Loucy (cell line): ENCODE measurements around the gene TRIM43.
"Not testable (repeated sequence)": the region's sequence is repeated elsewhere in the genome, so short reads cannot be mapped to it uniquely, and the experiment has no call there.

Experiments used
- H2AFZ ChIP-seq: fragments of 200-600 bp; sonication (generic); 2 replicates; pipeline ENCODE4 v1.6.0; 2016; ENCODE audit warnings: antibody characterized with exemption, mild to moderate bottlenecking, low read length, moderate library complexity
- H3F3A ChIP-seq: fragments of 200-600 bp; 2 replicates; pipeline ENCODE4 v1.6.0; 2016; ENCODE audit warnings: antibody characterized with exemption, low read depth, mild to moderate bottlenecking
- H3K27me3 ChIP-seq: fragments of 200-600 bp; sonication (generic); 2 replicates; pipeline ENCODE4 v1.6.1; 2014; ENCODE audit warnings: low read length, mild to moderate bottlenecking; ENCODE audit not compliant: insufficient read depth, poor library complexity, severe bottlenecking
- H3K36me3 ChIP-seq: fragments of 200-600 bp; sonication (generic); 2 replicates; pipeline ENCODE4 v1.6.1; 2016; ENCODE audit warnings: low read length; ENCODE audit not compliant: insufficient read depth
- H3K4me1 ChIP-seq: fragments of 200-600 bp; sonication (generic); 2 replicates; pipeline ENCODE4 v1.5.1; 2014; ENCODE audit warnings: low read length, mild to moderate bottlenecking; ENCODE audit not compliant: insufficient read depth, poor library complexity, severe bottlenecking
- H3K4me2 ChIP-seq: fragments of 200-600 bp; sonication (generic); 2 replicates; pipeline ENCODE4 v1.6.0; 2014; ENCODE audit warnings: antibody characterized with exemption, low read length, low read depth, mild to moderate bottlenecking; ENCODE audit not compliant: poor library complexity, severe bottlenecking
- H3K4me3 ChIP-seq: fragments of 200-600 bp; sonication (generic); 2 replicates; pipeline ENCODE4 v1.5.1; 2014; ENCODE audit warnings: low read length, mild to moderate bottlenecking, mixed read lengths; ENCODE audit not compliant: poor library complexity, severe bottlenecking
- H3K79me2 ChIP-seq: fragments of 200-600 bp; sonication (generic); 2 replicates; pipeline ENCODE4 v1.6.1; 2014; ENCODE audit warnings: low read length; ENCODE audit not compliant: insufficient read depth
- H3K9ac ChIP-seq: fragments of 200-600 bp; sonication (generic); 2 replicates; pipeline ENCODE4 v1.6.0; 2014; ENCODE audit warnings: mild to moderate bottlenecking, low read depth, low read length, moderate library complexity; ENCODE audit not compliant: poor library complexity, severe bottlenecking
- H3K9me2 ChIP-seq: fragments of 200-600 bp; sonication (generic); replicated peaks from 2 replicates; pipeline ENCODE4 v1.6.1; 2016; ENCODE audit warnings: low read depth, low read length, mixed read lengths
- H3K9me3 ChIP-seq: fragments of 200-600 bp; sonication (generic); 2 replicates; pipeline ENCODE4 v1.6.1; 2014; ENCODE audit warnings: mild to moderate bottlenecking, antibody characterized with exemption, low read length, low read depth; ENCODE audit not compliant: insufficient read depth
- H4K20me1 ChIP-seq: fragments of 200-600 bp; sonication (generic); 2 replicates; pipeline ENCODE4 v1.6.0; 2014; ENCODE audit warnings: antibody characterized with exemption, low read length, mild to moderate bottlenecking; ENCODE audit not compliant: insufficient read depth, poor library complexity, severe bottlenecking

The TRIM43 gene

GRCh38 chr2:95648894-95649544 is 57.2 kb downstream of the TRIM43 start:
- H4K20me1 ChIP-seq = not testable (repeated sequence)

More at GRCh38 chr2:95648894-95649544, 57.2 kb downstream of the TRIM43 start:
- not testable (repeated sequence) for H3K9me2 ChIP-seq, H3K27me3 ChIP-seq, H3K4me2 ChIP-seq, H3K79me2 ChIP-seq, H3K4me1 ChIP-seq, H2AFZ ChIP-seq, H3K4me3 ChIP-seq, H3K9ac ChIP-seq, H3F3A ChIP-seq, H3K9me3 ChIP-seq, H3K36me3 ChIP-seq
